ENCODE measurements around the gene PRDM8.

- TF ChIP-seq POLR2A (IDR thresholded peaks at IDR 0.05; ENCODE audit: low read depth, low read length) (no peak), RAD21 (IDR thresholded peaks at IDR 0.05; ENCODE audit: low read length) (no peak), MXI1 (IDR thresholded peaks at IDR 0.05; ENCODE audit: borderline replicate concordance, low read depth, low read length) (no peak), CTCF (conservative IDR thresholded peaks at IDR 0.05; ENCODE audit: low read depth, low read length) (no peak), CEBPB (IDR thresholded peaks at IDR 0.05; ENCODE audit: low read depth, low read length) (no peak)
- TF ChIP-seq, protein P1, sequence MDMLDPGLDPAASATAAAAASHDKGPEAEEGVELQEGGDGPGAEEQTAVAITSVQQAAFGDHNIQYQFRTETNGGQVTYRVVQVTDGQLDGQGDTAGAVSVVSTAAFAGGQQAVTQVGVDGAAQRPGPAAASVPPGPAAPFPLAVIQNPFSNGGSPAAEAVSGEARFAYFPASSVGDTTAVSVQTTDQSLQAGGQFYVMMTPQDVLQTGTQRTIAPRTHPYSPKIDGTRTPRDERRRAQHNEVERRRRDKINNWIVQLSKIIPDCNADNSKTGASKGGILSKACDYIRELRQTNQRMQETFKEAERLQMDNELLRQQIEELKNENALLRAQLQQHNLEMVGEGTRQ (IDR thresholded peaks at IDR 0.05; ENCODE audit: low read depth, low read length) = no peak
Measured at GRCh38 chr4:80162418-80162817, 34.9 kb upstream of the PRDM8 start.
